GM12875 (cell line): Measurements from ENCODE around the gene RAMP3.

ENCODE experiments used
- H3K4me3 ChIP-seq: one replicate; pipeline ENCODE4 v1.5.1; 2011; ENCODE audit warnings: low read depth, low read length, control low read depth
- TF ChIP-seq, protein P1 (sequence below): IDR thresholded peaks from 2 replicates; pipeline ENCODE4 v1.5.1; 2011; ENCODE audit warnings: low read depth, mild to moderate bottlenecking, control low read depth, inconsistent platforms, low read length, moderate library complexity, borderline replicate concordance; ENCODE audit not compliant: insufficient read depth

Gene RAMP3

DNA sequence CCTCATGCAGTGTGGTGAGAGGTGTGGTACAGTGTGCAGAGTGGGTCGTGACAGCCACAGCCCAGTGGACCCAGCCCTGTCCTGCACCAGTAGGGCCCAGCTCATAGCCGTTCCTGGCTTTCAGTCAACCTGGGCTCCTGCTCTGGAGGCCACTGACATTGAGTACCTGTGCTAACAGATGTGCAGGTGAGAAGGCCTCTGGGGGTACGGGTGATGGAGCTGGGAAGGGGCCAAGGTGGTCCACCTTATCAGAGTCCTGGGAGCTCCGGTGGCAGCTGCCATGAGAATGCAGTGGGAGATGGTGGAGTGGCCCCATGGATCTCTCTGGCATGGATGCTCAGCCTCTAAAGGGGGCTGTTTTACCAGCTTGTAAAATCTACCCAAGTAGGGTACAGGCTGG, 40.0 kb upstream of the RAMP3 start:
- H3K4me3 ChIP-seq: no peak overlapping the region
- TF ChIP-seq, protein P1, sequence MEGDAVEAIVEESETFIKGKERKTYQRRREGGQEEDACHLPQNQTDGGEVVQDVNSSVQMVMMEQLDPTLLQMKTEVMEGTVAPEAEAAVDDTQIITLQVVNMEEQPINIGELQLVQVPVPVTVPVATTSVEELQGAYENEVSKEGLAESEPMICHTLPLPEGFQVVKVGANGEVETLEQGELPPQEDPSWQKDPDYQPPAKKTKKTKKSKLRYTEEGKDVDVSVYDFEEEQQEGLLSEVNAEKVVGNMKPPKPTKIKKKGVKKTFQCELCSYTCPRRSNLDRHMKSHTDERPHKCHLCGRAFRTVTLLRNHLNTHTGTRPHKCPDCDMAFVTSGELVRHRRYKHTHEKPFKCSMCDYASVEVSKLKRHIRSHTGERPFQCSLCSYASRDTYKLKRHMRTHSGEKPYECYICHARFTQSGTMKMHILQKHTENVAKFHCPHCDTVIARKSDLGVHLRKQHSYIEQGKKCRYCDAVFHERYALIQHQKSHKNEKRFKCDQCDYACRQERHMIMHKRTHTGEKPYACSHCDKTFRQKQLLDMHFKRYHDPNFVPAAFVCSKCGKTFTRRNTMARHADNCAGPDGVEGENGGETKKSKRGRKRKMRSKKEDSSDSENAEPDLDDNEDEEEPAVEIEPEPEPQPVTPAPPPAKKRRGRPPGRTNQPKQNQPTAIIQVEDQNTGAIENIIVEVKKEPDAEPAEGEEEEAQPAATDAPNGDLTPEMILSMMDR: no peak

DNA sequence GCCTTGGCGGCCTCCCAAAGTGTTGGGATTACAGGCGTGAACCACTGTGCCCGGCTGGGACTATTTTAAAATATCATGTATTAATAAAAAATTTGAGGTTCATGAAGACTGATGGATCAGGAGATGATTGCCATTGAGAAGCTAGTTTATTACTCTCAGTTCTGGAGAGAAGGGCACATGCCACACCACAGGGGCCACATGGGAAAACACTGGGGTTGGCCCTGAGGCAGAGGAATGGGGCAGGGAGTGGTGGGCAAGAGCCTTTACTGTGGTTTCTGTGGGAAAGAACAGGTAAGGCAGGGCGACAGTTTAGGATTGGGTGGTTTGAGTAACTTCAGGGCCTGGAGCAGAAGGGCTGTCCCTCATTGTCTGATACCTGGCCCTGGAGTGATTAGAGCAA, 39.3 kb upstream of the RAMP3 start:
- TF ChIP-seq, protein P1: no peak
- H3K4me3 ChIP-seq: no peak overlapping the region

DNA sequence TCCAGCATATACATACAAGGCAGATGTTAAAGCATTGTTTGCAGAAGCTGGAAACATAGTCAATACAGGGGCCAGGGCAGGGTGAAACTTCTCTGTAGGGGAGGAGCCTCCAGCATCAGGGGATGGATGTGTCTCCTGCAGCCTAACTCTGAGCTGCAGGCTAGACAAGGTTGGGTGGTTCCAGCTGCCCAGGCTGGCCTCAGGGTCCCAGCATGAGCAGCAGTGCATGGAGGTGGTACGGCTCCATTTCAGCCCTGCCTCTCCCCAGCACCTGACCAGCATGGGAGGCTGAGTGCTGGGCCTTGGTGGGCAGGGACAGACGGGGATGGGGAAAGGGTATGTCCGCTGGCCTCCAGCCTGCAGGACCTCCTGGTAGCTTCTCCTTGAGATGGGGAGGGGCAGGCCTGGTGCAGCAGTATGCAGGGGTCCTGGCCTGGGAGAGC, 38.7 kb upstream of the RAMP3 start:
- no peak overlapping the region for H3K4me3 ChIP-seq
- TF ChIP-seq, protein P1: no peak

DNA sequence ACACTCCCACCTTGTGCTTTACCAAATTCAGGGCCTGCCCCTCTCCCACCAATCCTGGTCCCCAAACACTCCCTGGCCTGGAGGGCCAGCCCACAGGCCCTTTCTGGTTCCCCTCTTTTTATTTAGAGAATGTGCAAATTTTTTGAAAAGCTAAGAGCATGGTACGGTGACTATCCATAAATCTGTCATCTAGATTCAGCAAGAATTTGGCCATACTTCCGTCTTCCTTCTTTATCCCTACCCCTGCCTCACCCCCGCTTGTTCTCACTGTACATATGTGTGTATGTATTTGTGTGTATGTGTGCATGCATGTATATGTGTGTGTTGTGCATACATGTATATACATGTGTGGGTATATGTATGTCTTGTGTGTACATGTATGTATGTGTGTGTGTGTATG, 38.0 kb upstream of the RAMP3 start:
- TF ChIP-seq, protein P1: no peak
- H3K4me3 ChIP-seq: no peak overlapping the region

DNA sequence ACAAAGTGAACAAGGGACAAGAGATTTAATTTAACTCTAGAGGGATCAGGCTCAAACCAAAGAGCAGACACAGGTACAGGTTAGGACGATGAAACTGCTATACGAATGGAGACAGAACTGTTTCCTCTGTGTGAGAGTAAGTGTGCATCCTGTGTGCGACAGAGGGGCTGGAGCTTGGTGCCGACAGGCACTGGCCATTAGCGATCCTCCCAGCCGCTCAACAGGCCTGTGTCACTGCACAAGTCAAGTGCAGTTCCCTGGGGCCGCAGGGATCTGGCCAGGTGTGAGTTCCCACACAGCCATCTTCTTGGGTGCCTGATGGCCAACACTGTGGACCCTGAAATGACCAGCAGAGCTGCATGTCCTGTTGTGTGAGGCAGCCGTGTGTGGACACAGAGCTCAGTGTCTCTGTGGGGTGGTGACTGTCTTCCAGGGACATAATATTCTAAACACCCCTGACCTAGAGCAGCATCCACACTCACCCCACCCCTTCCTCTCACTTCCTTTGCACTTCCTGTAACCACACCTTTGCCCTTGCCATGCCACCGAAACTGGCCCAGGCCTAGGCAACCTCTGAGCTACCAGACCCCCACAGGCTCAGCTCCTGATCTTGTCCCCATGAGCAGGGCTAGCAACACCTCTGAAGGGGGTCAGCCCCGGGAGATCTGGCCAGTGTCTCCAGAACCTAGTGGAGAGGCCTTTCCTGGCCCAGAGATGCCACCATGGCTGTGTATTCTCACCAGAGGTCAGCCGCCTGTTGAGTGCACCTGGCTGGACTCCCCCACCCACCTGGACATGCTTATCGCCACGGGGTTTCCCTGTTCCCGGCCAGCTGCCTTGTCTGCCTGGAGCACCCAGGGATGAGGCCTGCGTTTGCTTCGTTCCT, 34.4 kb upstream of the RAMP3 start:
- no peak overlapping the region for H3K4me3 ChIP-seq
- TF ChIP-seq, protein P1: no peak

DNA sequence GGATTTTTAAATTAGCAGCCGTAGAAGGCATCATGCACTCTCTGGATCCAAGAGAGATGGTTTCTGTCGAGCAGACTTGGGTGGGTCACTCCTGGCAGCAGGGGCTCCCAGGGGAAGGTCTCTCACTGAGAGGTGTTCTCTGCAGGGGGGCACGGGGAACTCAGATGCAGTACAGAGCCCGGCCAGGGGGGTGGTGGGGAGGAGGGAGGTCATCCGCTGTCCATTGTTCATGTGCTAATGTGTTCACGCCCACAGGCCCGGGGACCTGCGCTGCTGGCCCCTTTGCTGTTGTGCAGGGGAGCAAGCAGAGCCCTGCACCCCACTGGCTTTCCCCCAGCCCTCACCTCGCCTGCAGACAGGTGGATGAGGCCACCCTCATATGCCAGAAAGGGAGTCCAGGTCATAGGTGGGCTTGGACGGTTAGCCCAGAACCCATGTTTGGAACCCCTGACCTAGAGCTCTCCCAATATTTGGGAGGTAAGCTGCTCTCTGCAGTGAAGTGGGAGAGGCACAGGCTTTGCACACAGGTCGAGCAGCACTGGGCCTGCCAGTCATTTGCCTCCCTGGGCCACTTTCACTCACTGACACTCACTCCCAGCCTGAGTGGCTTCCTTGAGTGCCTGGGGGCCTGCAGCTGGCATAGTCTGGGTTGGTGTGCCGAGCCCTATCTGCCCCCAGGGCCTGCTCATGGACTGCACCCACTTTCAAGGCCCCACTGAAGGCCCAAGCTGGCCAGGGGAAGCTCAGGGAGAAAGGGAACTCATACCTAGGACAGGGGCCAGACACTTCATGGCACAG, 33.5 kb upstream of the RAMP3 start:
- TF ChIP-seq, protein P1: no peak
- no peak overlapping the region for H3K4me3 ChIP-seq
